GM10248 (cell line): ENCODE measurements around the gene ZNF582.

ENCODE experiments used
- CTCF ChIA-PET: fragments of 300-600 bp; sonication (Branson Sonifier 250); formaldehyde crosslinking; extraction: SDS; loops from one replicate; lab custom pipeline; 2021; ENCODE audit warnings: antibody characterized with exemption; lab: Yijun Ruan, JAX
- POLR2A ChIA-PET: fragments of 350-650 bp; sonication (Branson Sonifier 250); formaldehyde crosslinking; extraction: SDS; loops from one replicate; lab custom pipeline; 2020; ENCODE audit warnings: antibody characterized with exemption; lab: Yijun Ruan, JAX
- DNase-seq: peaks from one replicate; pipeline ENCODE4 v3.0.0; 2012; ENCODE audit errors: extremely low spot score
- CTCF ChIP-seq: IDR thresholded peaks from 2 replicates; pipeline ENCODE4 v1.5.1; 2012; ENCODE audit warnings: mild to moderate bottlenecking, low read depth; ENCODE audit errors: extremely low read depth, missing control alignments, control extremely low read depth

The ZNF582 gene

GRCh38 chr19:56403764-56404704 lies 10.7 kb upstream of the ZNF582 start, which contains the start of gene ZNF583:
Gene ZNF583 (plus strand): TSS chr19:56404332. CDS start chr19:56407115, 2,783 bp downstream.
- TF ChIP-seq CTCF: no peak
- ChIA-PET POLR2A (no interaction called here), CTCF (no interaction called here)

GRCh38 chr19:56403261-56403660 lies 9.9 kb upstream of the ZNF582 start:
- peak; percentile 13 for DNase-seq
- POLR2A ChIA-PET: no interaction called here
- no peak for TF ChIP-seq CTCF
- CTCF ChIA-PET: no interaction called here

More at GRCh38 chr19:56403764-56404704, 10.7 kb upstream of the ZNF582 start, which contains the start of gene ZNF583:
- DNase-seq: peak; percentile 93

- CTCF ChIA-PET: no interaction called here
- POLR2A ChIA-PET: no interaction called here
- no peak for DNase-seq
- no peak for TF ChIP-seq CTCF
Observed at GRCh38 chr19:56400485-56400884, 7.2 kb upstream of the ZNF582 start.

- TF ChIP-seq CTCF: no peak
- DNase-seq: no peak
- ChIA-PET CTCF (interaction anchor here (1.2 kb wide), 1 partner anchor 11 kb away, joined by 4 read pairs; no protein-coding TSS in a partner anchor), POLR2A (no interaction called here)
Observed at GRCh38 chr19:56398809-56399208, 5.5 kb upstream of the ZNF582 start.

- ChIA-PET CTCF (no interaction called here), POLR2A (no interaction called here)
- no peak for DNase-seq
- TF ChIP-seq CTCF: no peak
Observed at GRCh38 chr19:56383826-56384605, 9.3 kb downstream of the ZNF582 start.
